Dermis microvascular lymphatic vessel endothelial cell (primary cell): ENCODE results near the gene TRIOBP. TPM values are rescaled to one million over a fixed set of nuclear protein-coding genes. Genes with fewer than 3 reads are reported as not detected.
"Not testable (repeated sequence)": the region's sequence is repeated elsewhere in the genome, so short reads cannot be mapped to it uniquely, and the experiment has no call there.

Experiments used
- DNase-seq, 2 donors: peaks; one replicate each; pipeline versions ENCODE4 v3.0.0 to v3.0.0-alpha.2; 2010; ENCODE audit warnings: low read depth in 2 of 2
- total RNA-seq: library from RNA; depleted of rRNA; stranded (reverse); fragments of >200 nt; gene quantifications from 2 replicates; pipeline ENCODE4 v1.2.1, GENCODE V29; 2014

Gene TRIOBP
- total RNA-seq, 1 donor from 2014 or later, result 95.9 TPM

DNA sequence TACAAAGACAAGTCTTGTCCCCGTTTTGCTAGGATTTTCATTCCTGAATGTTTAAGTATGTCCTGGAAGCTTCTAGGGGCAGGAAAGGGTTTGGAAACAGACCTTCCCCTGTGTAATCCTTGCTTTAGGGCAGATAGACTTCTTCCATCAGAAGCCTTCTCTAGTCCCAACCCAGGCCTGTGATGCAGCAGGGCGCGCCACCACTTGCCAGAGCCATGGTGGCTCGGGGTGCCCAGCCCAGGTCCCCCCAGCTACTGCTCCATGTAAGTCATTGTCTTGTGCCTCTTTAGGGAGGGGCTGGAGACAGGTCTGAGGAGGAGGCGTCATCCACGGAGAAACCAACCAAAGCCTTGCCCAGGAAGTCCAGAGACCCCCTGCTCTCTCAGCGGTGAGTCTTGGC is 6.4 kb upstream of the TRIOBP start:
- DNase-seq, result no peak

DNA sequence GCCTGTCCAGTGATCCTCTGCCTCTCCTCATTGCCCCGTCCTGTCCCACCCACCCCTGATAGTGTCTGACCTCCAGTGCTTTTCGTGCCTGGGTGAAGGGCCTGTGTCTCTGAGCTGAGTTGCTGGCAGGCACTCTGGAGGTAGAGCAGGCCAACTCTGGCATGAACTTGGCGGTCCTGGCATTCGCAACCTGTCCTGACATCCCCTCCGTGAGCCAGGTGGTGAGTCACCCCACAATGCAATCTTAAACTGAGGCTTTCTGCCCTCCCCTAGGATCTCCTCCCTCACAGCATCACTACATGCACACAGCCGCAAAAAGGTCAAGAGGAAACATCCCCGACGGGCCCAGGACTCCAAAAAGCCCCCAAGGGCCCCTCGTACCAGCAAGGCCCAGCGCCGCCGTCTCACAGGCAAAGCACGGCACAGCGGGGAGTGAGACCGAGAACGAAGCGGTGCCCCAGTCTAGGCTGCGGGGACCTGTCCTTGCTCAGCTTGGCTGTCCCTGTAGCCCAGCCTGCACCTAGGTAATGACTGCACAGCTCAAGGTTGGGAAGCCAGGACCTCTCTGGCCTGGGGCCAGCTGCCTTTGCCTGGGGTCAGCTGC is 5.8 kb upstream of the TRIOBP start:
- DNase-seq, result no peak

DNA sequence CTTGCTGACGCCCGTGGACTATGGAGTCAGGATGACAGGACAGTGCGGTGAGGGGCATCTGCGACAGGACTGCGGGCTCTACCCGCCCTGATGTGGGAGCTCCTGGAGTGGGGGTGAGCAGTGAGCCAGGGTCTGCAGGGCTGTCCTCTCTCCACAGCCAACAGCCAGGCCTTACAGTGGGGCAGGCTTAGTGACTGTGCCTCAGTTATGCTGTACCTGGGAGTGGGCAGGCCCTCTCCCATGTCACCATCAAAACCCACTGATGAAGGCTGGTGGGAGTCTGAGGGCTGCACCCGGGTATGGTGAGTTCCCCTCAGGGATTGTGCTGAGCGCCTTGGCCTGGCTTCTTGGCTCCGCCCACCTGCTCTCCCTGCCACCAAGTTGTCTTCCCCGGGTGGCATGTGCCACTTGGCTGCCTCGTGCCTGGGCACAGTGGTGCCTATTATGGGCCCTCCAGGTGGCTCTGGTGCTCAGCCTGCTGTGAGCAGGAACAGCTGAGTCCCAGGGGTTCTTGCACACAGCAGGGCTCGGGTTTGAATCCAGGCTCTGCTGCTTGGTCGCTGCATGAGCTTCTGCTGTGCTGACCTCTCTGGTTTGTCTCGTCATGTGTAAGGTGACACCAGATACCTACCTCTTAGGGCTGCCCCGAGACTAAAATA is 4.1 kb upstream of the TRIOBP start:
- no peak for DNase-seq

DNA sequence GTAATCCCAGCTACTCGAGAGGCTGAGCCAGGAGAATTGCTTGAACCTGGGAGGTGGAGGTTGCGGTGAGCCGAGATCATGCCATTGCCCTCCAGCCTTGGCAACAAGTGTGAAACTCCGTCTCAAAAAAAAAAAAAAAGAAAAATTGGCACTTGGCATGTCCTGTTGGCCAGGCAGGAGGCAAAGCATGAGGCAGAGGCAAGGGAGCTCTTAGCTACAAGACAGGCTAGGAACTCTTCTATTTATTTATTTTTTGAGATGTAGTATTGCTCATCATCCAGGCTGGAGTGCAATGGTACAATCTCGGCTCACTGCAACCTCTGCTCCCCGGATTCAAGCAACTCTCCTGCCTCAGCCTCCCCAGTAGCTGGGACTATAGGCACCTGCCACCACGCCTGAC is 2.7 kb upstream of the TRIOBP start:
- DNase-seq, result not testable (repeated sequence)

DNA sequence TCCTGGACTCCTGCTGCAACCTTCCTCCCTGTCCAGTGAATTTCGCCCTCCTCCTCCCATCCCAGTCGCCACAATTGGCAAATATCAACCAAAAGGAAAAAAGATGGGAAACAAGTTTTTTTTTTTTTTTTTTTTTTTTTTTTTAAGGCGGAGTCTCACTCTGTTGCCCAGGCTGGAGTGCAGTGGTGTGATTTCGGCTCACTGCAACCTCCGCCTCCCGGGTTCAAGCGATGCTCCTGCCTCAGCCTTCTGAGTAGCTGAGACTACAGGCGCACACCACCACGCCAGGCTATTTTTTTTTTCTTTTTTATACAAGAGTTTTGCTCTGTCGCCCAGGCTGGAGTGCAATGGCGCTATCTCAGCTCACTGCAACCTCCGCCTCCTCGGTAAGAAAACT is 590 bp upstream of the TRIOBP start:
- not testable (repeated sequence) for DNase-seq

DNA sequence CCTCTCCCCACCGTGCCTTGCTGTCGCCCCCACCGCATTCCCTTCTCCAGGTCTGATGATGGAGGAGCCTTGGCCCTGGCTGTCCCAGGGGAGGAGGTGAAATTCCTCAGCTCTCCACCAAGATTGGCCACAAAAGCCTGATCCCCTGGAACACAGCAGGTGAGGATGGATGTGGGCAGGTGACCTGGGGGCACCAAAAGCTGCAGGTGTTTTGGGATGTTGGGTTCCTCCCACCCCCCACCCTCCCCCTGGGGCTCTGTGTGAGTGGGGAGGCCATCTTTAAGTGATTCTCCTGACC is 639 bp downstream of the TRIOBP start:
- DNase-seq, result no peak

DNA sequence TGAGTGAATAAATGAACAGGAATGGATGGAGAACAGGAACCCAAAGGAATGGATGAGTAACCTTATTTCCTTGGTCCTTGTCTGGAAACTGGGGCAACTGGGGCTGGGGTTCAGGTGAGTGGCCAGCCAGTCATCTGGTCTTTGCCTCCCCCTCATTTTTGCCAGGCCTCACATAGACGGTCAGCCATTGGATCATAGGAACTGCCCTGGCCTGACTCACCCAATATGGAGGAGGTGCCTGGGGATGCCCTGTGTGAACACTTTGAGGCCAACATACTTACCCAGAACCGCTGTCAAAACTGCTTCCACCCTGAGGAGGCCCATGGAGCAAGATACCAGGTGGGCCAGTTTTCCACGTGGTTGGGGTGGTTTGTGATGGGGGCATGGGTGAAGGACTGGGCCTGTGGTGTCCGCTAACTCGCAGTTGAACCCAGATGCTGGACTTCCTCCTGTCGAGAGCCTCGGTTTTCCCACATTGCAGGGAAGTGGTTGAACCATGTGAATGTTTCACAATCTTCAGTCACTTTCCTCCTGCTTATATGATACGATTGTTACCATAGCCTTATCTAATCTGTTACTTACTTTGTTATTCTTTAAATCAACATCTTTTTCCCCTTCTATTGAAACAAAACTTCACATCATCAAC is 4.4 kb downstream of the TRIOBP start:
- no peak for DNase-seq

DNA sequence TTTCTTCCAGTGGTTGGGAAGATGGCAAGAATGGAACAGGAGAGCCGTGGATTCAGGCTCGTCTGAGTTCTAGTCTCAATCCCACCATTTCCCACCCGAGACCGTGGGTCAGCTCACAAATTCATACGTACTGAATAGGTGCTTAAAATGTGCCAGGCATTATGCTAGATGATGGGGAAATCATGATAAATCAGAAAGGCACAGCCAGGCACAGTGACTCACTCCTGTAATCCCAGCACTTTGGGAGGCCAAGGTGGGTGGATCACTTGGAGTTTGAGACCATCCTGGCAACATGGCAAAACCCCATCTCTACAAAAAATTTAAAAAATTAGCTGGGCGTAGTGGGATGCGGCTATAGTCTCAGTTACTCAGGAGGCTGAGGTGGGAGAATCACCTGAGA is 7.1 kb downstream of the TRIOBP start:
- no peak for DNase-seq

DNA sequence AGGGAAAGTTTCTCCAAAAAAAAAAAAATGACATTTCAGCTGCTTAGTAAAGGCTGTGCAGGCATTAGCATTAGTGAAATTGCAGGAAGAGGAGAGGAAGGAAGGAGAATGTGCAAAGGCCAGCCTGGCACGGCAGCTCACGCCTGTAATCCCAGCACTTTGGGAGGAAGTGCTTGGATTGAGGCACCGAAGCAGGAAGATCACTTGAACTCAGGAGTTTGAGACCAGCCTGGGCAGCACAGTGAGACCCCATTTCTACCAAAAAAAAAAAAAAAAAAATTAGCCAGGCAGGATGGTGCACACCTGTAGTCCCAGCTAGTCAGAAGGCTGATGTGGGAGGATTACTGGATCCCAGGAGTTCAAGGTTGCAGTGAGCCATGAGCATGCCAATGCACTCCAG is 7.8 kb downstream of the TRIOBP start:
- DNase-seq, result no peak

DNA sequence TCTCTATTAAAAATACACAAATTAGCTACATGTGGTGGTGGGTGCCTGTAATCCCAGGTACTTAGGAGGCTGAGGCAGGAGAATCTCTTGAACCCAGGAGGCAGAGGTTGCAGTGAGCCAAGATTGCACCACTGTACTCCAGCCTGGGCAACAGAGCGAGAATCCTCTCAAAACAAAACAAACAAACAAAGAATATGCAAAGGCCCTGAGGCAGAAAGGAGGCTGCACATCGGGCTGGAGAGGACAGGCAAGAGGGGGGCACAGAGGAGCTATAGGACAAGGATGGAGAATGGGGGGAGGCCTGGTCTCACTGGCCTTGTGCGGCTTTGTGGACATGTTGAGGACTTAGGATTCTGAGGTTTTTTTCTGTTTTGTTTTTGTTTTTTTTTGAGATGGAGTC is 8.4 kb downstream of the TRIOBP start:
- no peak for DNase-seq

DNA sequence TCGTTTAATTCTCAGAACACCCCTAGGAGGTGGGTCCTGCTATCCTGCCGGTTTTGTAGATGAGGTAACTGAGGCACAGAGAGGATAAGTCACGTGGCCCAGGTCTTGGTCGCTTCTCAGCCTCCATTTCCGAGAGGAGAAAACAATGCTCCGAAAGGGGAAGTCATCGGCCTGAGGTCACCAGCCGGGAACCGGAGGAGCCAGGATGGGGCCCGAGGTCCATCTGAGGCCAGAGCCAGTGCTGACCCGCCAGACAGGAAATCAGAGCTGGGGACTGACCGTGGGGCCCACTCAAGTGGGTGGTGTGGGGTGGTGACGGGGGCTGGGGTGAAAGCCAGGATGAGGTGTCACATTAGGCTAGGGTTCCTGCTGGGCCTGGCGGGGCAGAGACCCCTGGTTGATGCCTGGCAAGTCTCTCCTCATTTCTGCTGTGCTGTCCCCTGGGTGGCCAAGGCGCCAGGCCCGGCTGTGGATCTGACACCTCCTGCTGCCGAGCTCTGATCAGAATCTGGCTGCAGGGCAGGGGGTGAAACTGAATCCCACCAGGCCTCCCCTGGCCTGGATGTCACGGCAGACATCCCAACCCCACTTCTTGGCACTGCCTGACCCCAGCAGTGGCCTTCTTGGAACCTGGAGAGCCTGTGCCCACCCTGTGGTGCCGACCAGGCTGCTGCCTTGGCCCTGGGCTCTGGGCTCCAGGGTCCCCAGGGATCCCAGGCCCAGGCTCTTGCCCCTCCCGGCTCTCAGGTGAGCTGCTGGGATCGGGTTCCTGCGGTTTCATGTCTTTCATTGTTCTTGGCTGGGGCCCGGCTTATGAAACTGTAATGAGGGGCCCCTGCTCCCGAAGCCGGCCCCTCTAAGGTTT is 12.0 kb downstream of the TRIOBP start:
- DNase-seq, result no peak

DNA sequence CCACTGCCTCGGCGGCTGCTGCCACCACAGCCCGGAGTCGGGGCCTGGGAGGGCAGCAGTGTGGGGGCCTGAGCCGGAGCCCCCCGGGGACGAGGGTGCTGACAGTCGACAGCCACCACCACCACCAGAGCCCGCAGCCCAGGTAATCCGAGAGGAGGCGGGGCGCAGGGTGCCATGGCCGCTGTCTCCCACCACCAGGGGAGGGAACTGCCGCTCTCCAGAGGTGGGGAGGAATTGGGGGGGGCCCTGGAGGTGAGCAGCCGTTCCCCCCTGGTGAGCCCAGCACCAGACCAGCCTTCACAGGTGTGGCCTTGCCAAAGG is 12.6 kb downstream of the TRIOBP start:
- no peak for DNase-seq

DNA sequence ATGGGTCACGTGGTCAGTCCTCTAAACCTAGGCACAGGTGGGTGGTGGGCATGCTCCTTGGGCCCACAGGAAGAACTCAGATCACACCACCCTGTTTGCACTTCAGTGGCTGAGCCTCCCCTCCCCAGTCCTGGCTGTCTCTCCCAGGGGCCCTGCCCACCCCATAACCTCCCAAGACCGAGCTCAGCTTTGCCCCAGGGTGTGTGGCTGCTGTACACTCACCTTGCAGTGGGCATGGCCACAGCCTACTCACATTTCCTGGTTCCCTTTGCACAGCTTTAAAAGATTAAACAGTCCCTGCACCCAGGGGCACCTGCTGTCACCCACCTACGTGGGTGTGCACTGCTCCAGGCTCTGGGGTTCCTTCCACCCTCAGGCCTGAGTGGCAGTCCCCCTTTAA is 13.8 kb downstream of the TRIOBP start:
- DNase-seq, result no peak

DNA sequence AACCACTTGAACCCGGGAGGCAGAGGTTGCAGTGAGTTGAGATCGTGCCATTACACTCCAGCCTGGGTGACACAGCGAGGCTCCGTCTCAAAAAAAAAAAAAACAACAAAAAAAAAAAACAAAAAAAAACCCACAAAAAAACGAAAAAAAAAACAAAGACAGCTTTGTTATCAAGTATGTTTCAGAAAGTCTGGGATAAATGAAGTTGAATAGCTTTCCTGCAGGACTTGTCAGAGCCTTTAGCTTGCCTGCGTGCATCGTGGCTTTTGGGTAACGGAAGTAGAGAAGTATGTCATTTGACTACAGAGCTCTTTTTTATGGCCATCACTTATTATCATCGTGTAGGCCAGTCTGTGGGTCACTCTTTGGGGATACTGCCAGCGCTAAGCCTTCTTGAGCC is 14.6 kb downstream of the TRIOBP start:
- DNase-seq, result no peak

DNA sequence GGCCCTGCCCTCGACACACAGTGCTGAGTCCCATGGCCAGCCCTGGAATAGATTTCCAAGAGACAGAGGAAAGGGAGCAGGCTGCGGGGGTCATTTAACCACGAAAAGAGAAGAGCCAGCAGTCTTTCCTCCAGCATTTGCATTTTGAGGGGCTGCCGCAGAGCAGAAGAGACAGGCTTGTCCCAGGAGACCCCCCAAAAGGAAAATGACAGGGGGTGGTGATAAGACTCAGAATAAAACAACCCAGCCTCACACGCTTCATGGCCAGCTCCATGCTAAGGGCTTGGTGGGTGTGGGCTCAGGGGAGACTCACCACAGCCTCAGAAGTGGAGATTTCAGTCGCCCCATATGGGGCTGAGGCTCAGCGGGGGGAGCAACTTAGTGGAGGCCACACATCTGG is 16.9 kb downstream of the TRIOBP start:
- no peak for DNase-seq

DNA sequence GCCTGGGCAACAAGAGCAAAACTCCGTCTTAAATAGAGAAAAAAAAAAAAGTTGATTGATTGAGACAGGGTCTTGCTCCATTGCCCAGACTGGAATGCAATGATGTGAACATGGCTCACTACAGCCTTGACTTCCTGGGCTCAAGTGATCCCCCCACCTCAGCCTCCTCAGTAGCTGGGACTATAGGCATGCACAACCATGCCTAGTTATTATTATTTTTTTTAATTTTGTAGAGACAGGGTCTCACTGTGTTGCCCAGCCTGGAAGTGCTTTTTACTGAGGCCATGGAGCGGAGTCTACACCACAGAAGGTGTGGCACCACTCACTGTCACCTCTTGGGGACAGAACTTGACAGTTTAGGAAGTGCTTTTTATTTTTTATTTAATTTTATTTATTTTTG is 17.8 kb downstream of the TRIOBP start:
- DNase-seq, result no peak

DNA sequence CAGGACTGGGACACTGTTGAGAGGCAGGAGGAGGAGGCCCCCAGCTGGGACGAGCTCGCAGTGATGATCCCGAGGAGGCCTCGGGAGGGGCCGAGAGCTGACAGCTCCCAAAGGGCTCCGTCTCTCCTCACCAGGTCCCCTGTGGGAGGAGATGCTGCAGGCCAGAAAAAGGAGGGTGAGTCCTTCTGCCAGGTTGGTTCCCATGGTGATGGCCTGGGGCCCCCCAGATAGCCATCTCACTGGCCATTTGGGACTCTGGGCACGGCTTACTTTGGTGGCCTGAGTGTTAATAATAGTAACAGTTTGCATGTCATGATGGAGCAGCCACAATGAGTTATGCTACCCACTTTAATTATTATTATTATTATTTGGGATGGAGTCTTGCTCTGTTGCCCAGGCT is 18.9 kb downstream of the TRIOBP start:
- no peak for DNase-seq

DNA sequence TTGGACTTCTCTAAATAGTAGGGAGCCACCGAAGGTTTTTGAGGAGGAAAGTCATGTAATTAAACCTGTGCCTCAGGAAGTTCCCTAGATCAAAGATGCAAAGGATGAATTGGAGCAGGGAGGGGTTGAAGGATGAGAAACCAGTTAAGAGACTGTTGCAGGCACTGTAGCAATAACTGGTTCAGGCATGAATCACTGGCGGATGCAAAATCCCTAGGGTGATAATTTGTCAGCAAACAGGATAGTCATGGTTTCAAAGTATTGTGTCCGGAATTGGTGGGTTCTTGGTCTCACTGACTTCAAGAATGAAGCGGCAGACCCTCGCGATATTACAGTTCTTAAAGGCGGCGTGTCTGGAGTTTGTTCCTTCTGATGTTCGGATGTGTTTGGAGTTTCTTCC is 19.9 kb downstream of the TRIOBP start:
- no peak for DNase-seq

DNA sequence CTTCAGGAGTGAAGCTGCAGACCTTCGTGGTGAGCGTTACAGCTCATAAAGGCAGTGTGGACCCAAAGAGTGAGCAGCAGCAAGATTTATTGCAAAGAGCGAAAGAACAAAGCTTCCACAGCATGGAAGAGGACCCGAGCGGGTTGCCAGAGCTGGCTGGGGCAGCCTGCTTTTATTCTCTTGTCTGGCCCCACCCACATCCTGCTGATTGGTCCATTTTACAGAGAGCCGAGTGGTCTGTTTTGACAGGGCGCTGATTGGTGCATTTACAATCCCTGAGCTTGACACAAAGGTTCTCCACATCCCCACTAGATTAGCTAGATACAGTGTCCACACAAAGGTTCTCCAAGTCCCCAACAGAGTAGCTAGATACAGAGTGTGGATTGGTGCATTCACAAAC is 20.4 kb downstream of the TRIOBP start:
- DNase-seq, result not testable (repeated sequence)

DNA sequence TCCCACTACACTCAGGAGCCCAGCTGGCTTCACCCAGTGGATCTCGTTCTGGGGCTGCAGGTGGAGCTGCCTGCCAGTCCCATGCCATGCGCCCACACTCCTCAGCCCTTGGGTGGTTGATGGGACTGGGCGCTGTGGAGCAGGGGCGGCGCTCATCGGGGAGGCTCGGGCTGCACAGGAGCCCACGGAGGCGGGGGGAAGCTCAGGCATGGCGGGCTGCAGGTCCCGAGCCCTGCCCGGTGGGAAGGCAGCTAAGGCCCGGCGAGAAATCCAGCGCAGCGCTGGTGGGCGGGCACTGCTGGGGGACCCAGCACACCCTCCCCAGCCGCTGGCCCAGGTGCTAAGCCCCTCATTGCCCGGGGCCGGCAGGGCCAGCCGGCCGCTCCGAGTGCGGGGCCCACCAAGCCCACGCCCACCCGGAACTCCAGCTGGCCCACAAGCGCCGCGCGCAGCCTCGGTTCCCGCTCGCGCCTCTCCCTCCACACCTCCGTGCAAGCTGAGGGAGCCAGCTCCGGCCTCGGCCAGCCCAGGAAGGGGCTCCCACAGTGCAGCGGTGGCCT is 21.0 kb downstream of the TRIOBP start:
- DNase-seq, result not testable (repeated sequence)

DNA sequence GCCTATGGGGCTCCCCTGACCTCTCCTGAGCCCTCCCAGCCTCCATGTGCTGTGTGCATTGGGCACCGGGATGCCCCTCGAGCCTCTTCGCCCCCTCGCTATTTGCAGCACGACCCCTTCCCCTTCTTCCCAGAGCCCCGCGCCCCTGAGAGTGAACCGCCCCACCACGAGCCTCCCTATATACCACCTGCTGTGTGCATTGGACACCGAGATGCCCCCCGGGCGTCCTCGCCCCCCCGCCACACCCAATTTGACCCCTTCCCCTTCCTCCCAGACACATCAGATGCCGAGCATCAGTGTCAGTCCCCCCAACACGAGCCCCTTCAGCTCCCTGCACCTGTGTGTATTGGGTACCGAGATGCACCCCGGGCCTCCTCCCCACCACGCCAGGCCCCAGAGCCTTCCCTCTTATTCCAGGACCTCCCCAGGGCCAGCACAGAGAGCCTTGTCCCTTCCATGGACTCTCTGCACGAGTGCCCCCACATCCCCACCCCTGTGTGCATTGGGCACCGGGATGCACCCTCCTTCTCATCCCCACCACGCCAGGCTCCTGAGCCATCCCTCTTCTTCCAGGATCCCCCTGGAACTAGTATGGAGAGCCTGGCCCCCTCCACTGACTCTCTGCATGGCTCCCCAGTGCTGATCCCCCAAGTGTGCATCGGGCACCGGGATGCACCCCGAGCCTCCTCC is 28.8 kb downstream of the TRIOBP start:
- no peak for DNase-seq
